ENCODE measurements around the gene ITGB2. TPM values are rescaled to one million over a fixed set of nuclear protein-coding genes. Genes with fewer than 3 reads are reported as not detected.

The ITGB2 gene
- total RNA-seq, 2 donors from 2014 or later = 161 to 166 TPM

DNA sequence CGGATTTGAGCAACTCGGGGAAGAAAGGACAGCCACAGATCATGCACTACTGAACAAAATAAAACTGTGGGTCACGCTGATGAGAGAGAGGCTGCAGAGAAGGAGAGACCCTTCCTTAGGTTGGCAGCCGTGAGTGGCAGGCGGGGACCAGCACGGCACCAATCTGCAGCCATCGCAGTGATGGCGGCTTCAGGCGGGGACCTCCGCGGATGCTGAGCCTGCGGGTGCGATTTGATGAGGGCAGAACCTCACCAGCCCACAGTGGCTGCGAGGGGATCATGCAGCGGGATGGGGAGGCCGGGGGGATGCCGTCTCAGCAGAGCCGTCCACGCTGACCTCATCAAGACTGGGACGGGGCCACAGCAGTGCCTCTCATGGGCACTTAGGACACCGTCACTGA lies 11.8 kb downstream of the ITGB2 start:
- no peak for DNase-seq (ENCODE audit: low spot score)
- H3K36me3 ChIP-seq = no peaks in the 10 kb centered on the region
- H3K4me1 ChIP-seq (ENCODE audit: control insufficient read depth in 1 of 2, low read depth in 2 of 2) = peaks cover 17 to 29% of the 10 kb centered on the region in 2 donors
- H3K27ac ChIP-seq = no peak overlapping the region
- ATAC-seq (ENCODE audit: insufficient number of reproducible peaks, low FRiP score, low read depth) = no peak
- H3K27me3 ChIP-seq (replicated peaks; ENCODE audit: insufficient read depth) = no peaks in the 10 kb centered on the region
- no peak for TF ChIP-seq CTCF (IDR thresholded peaks at IDR 0.05)
- H3K9me3 ChIP-seq = no peaks in the 10 kb centered on the region
- H3K4me3 ChIP-seq = no peak overlapping the region

DNA sequence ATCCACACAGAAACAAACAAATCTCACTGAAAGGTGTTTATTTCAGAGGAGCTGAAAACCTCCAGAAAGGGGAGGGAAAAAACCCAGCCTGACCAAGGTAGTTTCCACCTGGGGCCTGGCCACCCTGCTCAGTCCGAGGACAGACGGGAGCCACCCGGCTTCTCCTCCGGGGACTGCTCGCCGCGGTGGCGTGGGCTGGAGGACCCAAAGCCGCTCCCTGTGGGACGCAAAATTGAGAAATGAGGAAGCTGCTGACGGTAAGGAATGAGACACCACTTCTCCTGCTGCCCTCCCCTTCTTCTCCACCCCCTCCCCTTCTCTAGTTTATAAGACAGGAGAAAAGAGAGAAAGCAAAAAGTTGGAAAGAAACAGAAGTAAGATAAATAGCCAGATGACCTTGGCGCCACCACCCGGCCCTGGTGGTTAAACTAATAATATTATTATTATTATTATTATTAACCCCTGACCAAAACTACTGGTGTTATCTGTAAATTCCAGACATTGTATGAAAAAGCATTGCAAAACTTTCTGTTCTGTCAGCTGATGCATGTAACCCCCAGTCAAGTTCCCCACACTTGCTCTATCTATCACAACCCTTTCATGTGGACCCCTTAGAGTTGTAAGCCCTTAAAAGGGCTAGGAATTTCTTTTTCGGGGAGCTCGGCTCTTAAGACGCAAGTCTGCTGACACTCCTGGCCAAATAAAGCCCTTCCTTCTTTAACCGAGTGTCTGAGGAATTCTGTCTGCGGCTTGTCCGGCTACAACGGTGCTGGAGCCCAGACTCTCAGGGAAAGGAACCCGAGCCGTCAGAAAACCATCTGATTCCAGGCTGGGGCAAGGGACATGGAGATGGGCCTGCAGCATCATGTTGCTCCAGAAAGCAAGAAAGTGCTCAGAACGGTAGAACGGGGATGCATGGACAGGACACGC lies 12.5 kb downstream of the ITGB2 start:
- no peak for ATAC-seq (ENCODE audit: insufficient number of reproducible peaks, low FRiP score, low read depth)
- H3K27me3 ChIP-seq (replicated peaks; ENCODE audit: insufficient read depth) = no peaks in the 10 kb centered on the region
- TF ChIP-seq CTCF (IDR thresholded peaks at IDR 0.05) = no peak
- H3K36me3 ChIP-seq = no peaks in the 10 kb centered on the region
- no peaks in the 10 kb centered on the region for H3K9me3 ChIP-seq
- DNase-seq (ENCODE audit: low spot score) = no peak
- H3K4me3 ChIP-seq = peak overlapping the region; percentile 39
- peaks cover 12 to 29% of the 10 kb centered on the region in 2 donors for H3K4me1 ChIP-seq (ENCODE audit: control insufficient read depth in 1 of 2, low read depth in 2 of 2)
- no peak overlapping the region for H3K27ac ChIP-seq

DNA sequence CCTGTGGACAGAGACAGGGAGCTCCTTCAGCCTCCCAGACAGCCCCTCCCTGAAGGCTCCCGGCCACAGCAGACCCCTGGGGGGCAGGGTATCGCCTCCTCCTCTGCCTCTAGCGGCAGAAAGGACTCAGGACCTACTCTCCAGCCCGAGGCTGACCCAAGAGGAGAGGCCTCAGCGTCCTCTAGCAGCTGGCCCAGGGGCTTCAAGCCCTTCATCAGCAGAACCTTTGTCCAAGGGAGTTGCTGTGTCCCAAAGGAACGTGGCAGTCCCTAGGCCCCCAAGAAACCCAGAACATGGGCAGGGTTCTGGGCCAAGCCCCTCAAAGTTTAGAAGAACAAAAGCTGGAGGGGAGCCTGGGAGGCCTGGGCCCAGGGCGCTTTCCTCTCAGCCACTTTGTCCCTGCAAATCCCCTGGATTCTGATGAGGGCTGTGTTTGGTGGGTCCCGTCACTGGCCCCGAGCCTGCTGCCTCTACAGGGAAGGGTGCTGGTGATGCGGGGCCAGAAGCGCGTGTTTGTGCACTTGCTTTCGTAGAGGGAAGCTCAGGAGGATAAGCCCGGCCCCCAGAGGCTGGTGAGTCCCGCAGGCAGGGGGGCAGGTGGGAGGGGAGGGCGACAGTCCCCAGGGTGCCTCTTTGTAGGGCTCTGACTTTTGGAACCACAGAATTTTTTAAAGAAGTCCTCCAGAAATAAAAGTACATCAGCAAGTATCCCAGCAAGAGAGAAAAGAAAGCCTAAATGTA lies 13.3 kb downstream of the ITGB2 start:
- no peak for DNase-seq (ENCODE audit: low spot score)
- Histone ChIP-seq H3K27ac (no peak overlapping the region), H3K4me3 (peak overlapping the region; percentile 39), H3K27me3 (replicated peaks; ENCODE audit: insufficient read depth) (no peaks in the 10 kb centered on the region), H3K36me3 (no peaks in the 10 kb centered on the region), H3K4me1 (ENCODE audit: control insufficient read depth in 1 of 2, low read depth in 2 of 2) (peaks cover 12 to 29% of the 10 kb centered on the region in 2 donors), H3K9me3 (no peaks in the 10 kb centered on the region)
- TF ChIP-seq CTCF (IDR thresholded peaks at IDR 0.05) = no peak
- no peak for ATAC-seq (ENCODE audit: insufficient number of reproducible peaks, low FRiP score, low read depth)

DNA sequence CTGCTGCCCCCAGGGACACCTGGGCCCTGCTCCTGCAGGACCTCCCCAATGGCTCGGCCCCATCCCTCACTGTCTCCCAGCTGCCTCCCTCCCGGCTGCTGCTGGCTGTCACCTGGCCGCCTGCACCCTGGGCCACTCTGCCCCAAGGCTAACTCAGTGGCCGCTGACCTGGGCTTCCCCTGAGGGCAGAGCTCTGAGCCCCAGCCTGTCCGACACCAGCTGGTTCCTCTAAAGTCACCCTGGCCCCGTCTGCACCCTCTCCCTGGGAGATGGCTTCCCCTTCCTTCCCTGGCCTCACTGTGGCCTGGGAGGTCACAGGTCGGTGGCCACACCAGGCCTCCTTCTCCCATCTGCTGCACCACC lies 15.0 kb downstream of the ITGB2 start:
- H3K4me1 ChIP-seq (ENCODE audit: control insufficient read depth in 1 of 2, low read depth in 2 of 2) = peaks cover 6 to 17% of the 10 kb centered on the region in 2 donors
- no peaks in the 10 kb centered on the region for H3K9me3 ChIP-seq
- no peak for TF ChIP-seq CTCF (IDR thresholded peaks at IDR 0.05)
- DNase-seq (ENCODE audit: low spot score) (no peak), ATAC-seq (ENCODE audit: insufficient number of reproducible peaks, low FRiP score, low read depth) (no peak)
- peaks cover 3% of the 10 kb centered on the region for H3K36me3 ChIP-seq
- no peaks in the 10 kb centered on the region for H3K27me3 ChIP-seq (replicated peaks; ENCODE audit: insufficient read depth)
- H3K4me3 ChIP-seq = no peak overlapping the region
- H3K27ac ChIP-seq = no peak overlapping the region

DNA sequence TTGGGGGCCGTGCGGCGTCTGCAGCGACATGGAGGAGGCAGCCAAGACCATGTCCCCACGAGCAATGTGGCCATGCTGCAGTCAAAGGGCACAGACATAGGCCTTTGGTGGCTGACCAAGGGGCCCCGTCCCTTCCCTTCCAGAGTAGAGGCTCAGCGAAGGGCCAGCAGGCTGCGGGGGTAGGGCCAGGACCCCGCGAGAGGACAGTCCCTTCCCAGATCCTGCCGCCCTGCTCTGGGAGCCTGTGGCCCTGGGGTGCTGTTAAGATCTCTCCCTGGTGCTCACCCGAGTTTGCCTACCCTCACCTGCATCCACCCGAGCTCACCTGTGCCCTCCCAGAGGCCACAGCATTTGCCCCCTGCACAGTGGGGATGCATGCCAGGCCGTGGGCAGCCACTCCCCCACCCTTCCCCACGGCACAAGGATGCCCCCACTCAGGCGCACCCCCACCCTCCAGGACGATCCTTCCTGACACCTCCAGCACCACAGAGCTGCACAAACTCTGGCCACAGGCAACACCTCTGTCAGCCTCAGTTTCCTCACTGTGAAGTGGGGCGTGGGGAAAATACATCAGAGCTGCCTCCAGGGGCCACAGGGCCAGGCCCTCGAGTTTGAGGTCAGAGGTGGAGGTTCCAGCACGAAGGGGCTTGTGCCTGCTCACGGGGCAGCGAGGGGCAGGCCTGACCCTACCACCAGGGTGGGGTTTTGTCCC lies 15.5 kb downstream of the ITGB2 start:
- no peaks in the 10 kb centered on the region for H3K27me3 ChIP-seq (replicated peaks; ENCODE audit: insufficient read depth)
- no peak for DNase-seq (ENCODE audit: low spot score)
- no peak overlapping the region for H3K27ac ChIP-seq
- peaks cover 5 to 14% of the 10 kb centered on the region in 2 donors for H3K4me1 ChIP-seq (ENCODE audit: control insufficient read depth in 1 of 2, low read depth in 2 of 2)
- no peak for TF ChIP-seq CTCF (IDR thresholded peaks at IDR 0.05)
- peaks cover 3% of the 10 kb centered on the region for H3K36me3 ChIP-seq
- no peak for ATAC-seq (ENCODE audit: insufficient number of reproducible peaks, low FRiP score, low read depth)
- no peak overlapping the region for H3K4me3 ChIP-seq
- no peaks in the 10 kb centered on the region for H3K9me3 ChIP-seq
